SHP77 (cell line): Measurements from ENCODE around the gene PNPO.
"Not testable (repeated sequence)": the region's sequence is repeated elsewhere in the genome, so short reads cannot be mapped to it uniquely, and the experiment has no call there.

Experiments used
- DNase-seq, 2 experiments: peaks; one replicate each; lab custom pipeline; 2025; lab: John Stamatoyannopoulos, UW

Gene PNPO

GRCh38 chr17:47918006-47918405 is 23.4 kb upstream of the PNPO start:
- no peak for DNase-seq

- no peak for DNase-seq
Observed at GRCh38 chr17:47918991-47919390, 22.4 kb upstream of the PNPO start.

- DNase-seq, result not testable (repeated sequence)
Observed at GRCh38 chr17:47919889-47920288, 21.5 kb upstream of the PNPO start.

- no peak for DNase-seq
Observed at GRCh38 chr17:47924785-47925677, 16.3 kb upstream of the PNPO start.

- no peak for DNase-seq
Observed at GRCh38 chr17:47925678-47925988, 15.7 kb upstream of the PNPO start.

- DNase-seq, result no peak
Observed at GRCh38 chr17:47927821-47928400, 13.5 kb upstream of the PNPO start.

GRCh38 chr17:47928415-47928814 is 13.0 kb upstream of the PNPO start:
- no peak for DNase-seq

- no peak for DNase-seq
Observed at GRCh38 chr17:47929218-47930000, 12.0 kb upstream of the PNPO start.

GRCh38 chr17:47931848-47932247 is 9.5 kb upstream of the PNPO start:
- no peak for DNase-seq

GRCh38 chr17:47934856-47935255 is 6.5 kb upstream of the PNPO start:
- no peak for DNase-seq

- not testable (repeated sequence) for DNase-seq
Observed at GRCh38 chr17:47935468-47935867, 5.9 kb upstream of the PNPO start.

- no peak for DNase-seq
Observed at GRCh38 chr17:47935961-47936360, 5.4 kb upstream of the PNPO start.

- no peak for DNase-seq
Observed at GRCh38 chr17:47937941-47938340, 3.4 kb upstream of the PNPO start.

- no peak for DNase-seq
Observed at GRCh38 chr17:47942096-47942510, 732 bp downstream of the PNPO start.

- no peak for DNase-seq
Observed at GRCh38 chr17:47942568-47942967, 1.2 kb downstream of the PNPO start.

- DNase-seq, result no peak
Observed at GRCh38 chr17:47945080-47945479, 3.7 kb downstream of the PNPO start.

- no peak for DNase-seq
Observed at GRCh38 chr17:47945529-47946508, 4.4 kb downstream of the PNPO start.

GRCh38 chr17:47946516-47946915 is 5.1 kb downstream of the PNPO start:
- DNase-seq, result no peak

GRCh38 chr17:47946929-47947397 is 5.6 kb downstream of the PNPO start:
- DNase-seq, result peak; percentile 70 to 83

GRCh38 chr17:47948706-47949196 is 7.4 kb downstream of the PNPO start:
- peak in 1 of 2 experiments; percentile 28 for DNase-seq

- DNase-seq, result peak; percentile 63 to 79
Observed at GRCh38 chr17:47949197-47949759, 7.9 kb downstream of the PNPO start.
